GM12865 (cell line): ENCODE results near the gene KCNIP4.
"Not testable (repeated sequence)": the region's sequence is repeated elsewhere in the genome, so short reads cannot be mapped to it uniquely, and the experiment has no call there.

Experiments used
- DNase-seq: peaks from one replicate; pipeline ENCODE4 v3.0.0; 2010; ENCODE audit warnings: low read depth
- H3K4me3 ChIP-seq: 2 replicates; pipeline ENCODE4 v1.5.1; 2011; ENCODE audit warnings: mild to moderate bottlenecking, low read depth, low read length, control low read depth
- TF ChIP-seq, protein P1 (sequence below): IDR thresholded peaks from 2 replicates; pipeline ENCODE4 v1.5.1; 2011; ENCODE audit warnings: low read length, control low read depth, low read depth, inconsistent platforms; ENCODE audit not compliant: insufficient read depth; ENCODE audit errors: missing control alignments

Gene KCNIP4

DNA sequence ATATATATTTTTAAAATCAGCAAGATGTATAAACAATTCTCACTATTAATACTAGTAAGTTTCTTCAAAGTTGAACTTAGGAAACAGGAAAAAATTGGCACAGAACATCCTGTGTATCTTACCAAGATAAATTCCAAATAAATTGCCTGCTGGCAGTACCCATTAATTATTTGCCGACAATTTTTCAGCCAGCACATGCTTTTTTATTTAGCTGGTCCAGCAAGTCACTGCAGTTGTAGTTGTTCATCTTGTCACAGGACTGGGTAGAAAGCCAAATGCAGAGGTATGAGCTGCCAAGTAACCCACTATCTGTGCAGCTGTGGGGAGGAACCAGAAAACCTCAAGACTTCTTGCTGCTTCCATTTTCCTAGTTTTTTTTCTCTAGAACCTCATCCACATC lies 1134.9 kb downstream of the KCNIP4 start:
- H3K4me3 ChIP-seq = no peak overlapping the region
- TF ChIP-seq, protein P1, sequence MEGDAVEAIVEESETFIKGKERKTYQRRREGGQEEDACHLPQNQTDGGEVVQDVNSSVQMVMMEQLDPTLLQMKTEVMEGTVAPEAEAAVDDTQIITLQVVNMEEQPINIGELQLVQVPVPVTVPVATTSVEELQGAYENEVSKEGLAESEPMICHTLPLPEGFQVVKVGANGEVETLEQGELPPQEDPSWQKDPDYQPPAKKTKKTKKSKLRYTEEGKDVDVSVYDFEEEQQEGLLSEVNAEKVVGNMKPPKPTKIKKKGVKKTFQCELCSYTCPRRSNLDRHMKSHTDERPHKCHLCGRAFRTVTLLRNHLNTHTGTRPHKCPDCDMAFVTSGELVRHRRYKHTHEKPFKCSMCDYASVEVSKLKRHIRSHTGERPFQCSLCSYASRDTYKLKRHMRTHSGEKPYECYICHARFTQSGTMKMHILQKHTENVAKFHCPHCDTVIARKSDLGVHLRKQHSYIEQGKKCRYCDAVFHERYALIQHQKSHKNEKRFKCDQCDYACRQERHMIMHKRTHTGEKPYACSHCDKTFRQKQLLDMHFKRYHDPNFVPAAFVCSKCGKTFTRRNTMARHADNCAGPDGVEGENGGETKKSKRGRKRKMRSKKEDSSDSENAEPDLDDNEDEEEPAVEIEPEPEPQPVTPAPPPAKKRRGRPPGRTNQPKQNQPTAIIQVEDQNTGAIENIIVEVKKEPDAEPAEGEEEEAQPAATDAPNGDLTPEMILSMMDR = no peak
- no peak for DNase-seq

DNA sequence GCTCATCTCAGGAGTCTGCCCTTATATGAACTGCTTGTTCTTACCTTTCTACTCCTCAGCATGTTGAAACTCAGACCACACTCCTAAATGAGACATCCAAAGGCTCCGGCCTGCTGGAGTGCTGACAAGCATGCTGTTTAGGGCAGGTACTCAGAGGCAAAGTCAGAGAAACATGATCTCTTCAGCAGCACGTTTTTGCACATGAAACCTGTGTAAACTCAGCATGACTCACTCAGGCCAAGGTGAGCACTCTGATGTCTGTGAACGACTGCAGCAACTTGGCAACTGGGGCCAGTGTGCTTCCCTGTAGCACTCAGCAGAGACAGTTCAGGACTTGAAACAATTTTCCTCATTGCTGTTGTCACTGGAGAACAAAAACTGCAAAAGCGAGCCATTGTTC lies 1138.8 kb downstream of the KCNIP4 start:
- DNase-seq = no peak
- TF ChIP-seq, protein P1 = no peak
- H3K4me3 ChIP-seq = no peak overlapping the region

DNA sequence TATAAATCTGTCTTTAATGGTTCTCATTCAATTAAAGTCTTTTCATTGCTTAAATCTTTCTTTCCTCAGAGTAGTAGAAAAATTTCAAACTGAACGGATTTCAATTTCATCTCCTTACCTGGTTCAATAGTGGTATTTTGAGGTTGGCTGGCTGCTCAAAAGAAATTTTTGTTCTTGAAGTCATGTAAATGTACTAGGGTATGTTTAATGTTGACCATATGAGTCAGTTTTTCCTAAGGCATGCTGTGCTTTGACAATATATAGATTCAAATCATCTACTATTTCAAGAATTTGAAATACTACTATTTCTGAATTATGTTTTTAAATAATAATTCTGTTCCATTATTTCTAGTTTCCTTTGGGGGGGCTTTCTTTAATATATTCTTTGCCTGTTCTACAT lies 1142.9 kb downstream of the KCNIP4 start:
- DNase-seq = no peak
- no peak overlapping the region for H3K4me3 ChIP-seq
- TF ChIP-seq, protein P1 = no peak

DNA sequence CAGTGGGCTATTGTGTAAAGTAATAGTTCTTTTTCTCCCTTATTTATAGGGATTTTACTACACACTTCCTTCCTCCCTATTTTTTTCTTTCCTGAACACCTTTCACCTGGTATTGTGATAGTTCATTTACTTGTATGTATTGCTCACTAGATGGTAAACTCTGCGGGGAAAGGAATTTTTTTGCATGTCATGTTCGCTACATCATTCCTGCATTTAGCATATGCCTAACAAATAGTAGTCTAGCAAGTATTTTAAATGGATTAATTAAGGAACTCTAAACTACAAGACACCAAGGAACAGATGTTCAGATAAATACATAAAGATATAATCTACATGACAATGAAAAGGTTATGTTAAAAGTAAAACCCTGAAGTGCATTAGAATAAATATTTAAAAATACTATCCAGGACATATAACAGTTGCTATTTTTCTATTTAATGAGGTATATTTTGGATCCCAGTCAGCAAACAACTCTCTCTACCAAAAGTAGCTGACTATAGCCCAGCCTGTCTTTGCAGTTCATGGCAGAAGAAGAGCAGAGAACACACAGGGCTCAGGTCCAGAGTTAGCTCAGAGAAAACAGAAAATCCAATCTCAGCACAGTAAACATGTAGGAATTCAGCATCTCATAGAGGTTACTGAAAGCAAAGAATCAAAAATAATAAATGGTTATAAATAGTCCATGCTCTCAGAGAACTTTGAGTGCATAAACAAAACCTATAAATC lies 1160.5 kb downstream of the KCNIP4 start:
- TF ChIP-seq, protein P1 = no peak
- no peak for DNase-seq
- H3K4me3 ChIP-seq = no peak overlapping the region

DNA sequence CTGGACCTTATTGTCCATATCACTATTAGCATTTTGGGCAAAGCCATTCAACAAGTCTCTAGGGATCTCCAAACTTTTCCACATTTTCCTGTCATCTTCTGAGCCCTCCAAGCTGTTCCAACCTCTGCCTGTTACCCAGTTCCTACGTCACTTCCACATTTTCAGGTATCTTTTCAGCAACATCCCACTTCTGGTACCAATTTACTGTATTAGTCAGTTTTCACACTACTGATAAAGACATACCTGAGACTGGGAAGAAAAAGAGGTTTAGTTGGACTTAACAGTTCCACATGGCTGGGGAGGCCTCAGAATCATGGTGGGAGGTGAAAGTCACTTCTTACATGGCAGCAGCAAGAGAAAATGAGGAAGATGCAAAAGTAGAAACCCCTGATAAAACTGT lies 1165.4 kb downstream of the KCNIP4 start:
- DNase-seq, H3K4me3 ChIP-seq: not testable (repeated sequence)

DNA sequence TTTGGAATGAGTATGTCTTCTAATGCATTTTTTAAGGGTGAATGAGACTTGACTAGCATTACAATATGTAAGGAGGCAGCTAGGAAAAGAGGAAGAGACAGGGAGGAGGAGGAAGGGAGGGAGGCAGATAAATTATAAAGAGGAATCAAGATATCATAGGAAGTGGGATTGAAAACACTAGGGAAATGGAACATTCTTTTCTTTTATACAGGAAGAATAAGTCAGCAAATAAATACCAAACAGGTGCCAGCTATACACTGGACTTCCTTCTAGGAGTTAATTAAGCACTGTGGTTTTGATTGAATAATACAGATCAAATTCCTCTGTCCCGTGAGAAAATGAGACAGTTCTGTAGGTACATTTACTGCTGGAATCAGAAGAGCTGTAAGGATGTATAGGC lies 1169.7 kb downstream of the KCNIP4 start:
- DNase-seq = no peak
- TF ChIP-seq, protein P1 = no peak
- H3K4me3 ChIP-seq = no peak overlapping the region

DNA sequence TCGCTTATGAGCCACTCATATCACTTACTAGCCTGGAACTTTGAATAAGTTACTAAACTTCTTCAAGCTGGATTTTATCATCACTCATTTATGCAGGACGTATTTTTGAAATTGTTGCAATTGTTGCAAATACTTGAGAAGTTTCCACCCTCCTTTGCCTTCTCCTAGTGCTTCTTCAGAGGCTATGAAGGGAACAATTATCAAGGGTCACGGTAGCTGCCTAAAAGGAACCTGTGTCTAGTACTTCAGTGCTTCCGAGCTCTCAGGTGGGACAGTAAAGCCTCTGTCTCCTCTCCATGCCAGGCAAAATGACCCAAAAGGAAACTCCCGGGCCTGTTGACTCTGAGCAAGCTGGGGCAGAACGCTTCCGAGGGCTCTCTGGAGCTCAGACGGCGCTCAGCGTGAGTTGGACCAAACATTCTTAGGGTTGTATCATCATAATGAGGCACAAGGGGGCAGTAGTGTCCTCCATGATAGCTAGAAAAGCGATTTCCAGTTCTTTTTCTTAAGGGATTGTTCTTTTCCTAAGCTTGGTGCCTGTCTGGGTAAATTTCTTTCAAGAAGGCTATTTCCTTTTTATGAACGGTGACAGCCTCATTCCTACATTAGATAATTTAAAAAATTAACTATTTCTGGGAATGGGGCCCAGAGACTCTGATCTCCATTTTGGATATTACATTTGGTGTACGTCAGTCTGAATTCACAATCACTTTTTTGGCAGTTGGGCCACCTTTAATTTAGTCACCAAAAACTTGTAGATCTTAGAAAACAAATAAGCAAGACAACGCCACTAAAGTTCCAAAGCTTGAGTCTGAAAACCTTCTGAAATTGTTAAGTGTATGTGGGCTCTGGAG lies 1175.2 kb downstream of the KCNIP4 start:
- peak; percentile 49 for DNase-seq
- TF ChIP-seq, protein P1 = peak; percentile 65
- H3K4me3 ChIP-seq = no peak overlapping the region
